Daoy (cell line): ENCODE data around the gene FBXL16. TPM values are rescaled to one million over a fixed set of nuclear protein-coding genes. Genes with fewer than 3 reads are reported as not detected.

Experiments used
- DNase-seq: peaks from one replicate; pipeline ENCODE4 v3.0.0-alpha.2; 2015; ENCODE audit warnings: low read depth
- total RNA-seq: library from RNA; depleted of rRNA; stranded (reverse); fragments of >200 nt; shearing (Covaris generic); gene quantifications from 2 replicates; pipeline ENCODE4 v1.2.3, GENCODE V29; 2014

Gene FBXL16
- total RNA-seq, 1 experiment from 2014 or later: 0.51 TPM

- no peak for DNase-seq
Observed at GRCh38 chr16:734981-735881, 29.6 kb upstream of the FBXL16 start.

DNA sequence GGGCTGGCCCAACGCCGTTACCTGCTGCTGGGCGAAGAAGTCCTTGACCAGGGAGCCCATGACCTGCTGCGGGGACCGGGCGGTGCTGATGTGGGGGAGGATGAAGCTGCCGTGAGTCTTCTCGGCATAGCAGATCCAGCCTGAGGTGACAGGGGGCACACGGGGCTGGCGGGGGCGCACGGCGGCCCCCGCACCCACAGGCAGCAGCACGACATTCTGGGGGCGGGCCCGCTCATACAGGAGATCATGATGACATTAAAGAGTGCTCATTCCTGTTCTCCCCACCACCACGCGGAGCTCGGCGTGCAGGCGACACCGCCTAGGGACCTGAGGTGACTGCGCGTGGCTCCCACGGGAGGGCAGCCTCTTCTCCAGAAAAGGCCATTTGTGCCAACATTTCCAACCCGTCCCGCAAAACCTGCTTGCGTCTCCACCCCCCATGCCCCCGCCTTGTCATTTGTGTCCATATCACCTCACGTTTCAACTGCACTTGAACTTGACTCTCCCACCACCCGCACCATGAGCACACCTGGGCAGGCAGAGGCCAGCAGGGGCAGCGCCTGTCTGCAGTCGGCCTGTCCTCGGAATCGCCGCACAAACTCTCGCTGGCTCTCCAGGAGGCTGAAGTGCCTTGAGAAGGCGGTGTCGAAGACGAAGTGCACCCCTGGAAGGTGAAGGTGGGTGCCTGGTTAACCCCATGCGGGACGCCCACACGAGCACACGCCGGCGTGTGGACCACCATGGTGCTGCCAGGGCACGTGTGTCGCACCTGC, 28.8 kb upstream of the FBXL16 start:
- no peak for DNase-seq

- no peak for DNase-seq
Observed at GRCh38 chr16:733382-734207, 28.0 kb upstream of the FBXL16 start.

DNA sequence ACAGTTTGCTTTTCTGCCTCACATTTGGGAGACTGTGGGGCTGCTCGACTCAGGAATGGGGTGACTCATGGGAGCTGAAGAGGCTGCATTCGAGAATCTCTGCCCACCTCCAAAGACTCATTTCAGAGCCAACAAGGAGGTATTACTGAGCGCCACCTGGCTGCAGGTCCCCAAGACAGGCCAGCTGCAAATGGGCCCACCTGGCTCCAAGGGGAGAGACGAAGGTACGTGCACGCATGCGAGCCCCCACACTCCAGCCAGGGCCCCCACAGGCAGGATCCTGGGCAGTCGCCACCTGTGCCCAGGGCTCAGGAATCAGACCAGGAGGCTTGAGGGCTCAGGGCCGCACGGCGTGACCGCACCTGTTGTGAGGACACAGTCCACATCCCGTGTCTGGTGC, 27.3 kb upstream of the FBXL16 start:
- no peak for DNase-seq

GRCh38 chr16:732332-732731, 26.7 kb upstream of the FBXL16 start:
- DNase-seq: no peak

DNA sequence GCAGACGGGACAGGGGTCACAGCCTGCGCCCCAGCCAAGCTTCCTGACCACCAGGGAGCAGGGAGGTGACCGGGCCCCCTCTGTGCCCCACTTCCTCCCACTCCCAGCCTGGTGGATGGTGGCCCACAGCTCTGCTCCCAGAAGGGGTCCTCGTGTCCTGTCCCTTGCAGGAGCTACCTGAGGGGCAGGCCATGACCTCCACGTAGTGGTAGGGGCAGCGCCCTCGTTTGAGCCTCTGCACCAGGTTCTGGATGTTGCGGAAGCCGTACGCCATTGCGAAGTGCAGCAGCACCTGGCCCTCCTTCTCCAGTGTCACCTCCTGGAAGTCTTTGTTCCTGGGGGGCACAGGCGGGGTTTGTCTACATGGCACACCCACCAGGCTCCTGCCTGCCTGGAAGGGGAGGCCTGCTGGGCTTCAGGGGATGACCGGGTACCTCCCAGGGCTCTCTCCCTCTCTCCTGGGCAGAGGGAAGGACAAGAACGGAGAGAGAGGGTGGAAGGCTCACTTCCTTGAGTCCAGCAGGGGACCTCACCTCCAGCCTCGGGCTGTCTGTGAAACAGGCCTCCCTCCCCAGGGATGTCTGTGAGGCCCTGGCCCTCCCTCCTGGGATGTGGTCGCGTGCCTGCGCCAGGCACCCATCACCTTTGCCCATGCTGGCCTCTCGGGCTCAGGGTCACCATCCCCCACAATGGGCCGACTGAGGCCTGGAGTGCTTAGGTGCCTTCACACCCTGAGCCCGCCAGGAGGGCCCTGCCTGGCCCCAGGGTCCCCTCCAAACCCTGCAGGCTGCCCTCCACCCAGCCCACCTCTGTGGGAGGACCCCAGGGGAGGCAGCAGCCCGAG, 25.3 kb upstream of the FBXL16 start:
- DNase-seq: no peak

DNA sequence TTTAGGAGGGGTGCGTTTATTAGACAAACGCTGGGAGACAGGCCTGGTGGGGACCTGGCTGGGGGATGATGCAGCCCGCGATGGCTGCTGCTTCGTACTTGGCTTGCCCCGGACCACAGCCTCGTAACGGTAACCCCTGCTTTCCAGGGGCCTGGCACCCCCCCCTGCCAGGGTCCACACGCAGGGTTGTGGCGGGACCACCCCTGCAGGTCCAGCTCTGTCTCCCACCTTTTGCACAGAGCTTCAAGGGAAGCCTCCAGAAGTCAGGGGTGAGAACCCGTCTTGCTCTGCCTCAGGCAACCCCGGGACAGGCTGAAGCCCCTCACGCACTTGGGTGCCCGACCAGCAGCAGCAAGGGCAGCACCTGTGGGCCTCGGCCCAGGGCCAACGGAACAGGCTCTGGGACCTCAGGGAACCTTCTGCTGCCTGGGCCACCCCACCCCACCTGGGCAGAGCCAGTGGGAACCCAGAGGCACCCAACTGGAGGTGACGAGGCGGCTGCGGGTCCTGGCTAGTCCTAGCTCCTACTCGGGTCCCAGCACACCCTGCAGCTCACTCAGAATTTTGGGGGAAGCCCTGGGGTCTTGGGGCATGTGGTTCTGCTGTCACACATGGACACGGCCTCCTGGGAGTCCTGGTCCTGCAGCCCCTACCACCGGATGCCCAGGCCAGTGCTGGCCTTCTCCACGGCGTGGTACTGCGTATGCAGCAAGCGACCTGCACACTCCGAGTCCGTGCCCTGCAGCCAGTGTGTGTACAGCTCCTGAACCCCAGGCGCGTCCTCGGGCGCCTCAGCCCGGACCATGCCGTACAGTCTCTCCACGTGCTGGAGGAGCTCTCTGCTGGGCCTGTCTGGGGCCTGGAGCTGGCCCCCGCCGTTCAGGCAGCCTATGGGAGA, 24.4 kb upstream of the FBXL16 start:
- DNase-seq: no peak

- no peak for DNase-seq
Observed at GRCh38 chr16:728890-729744, 23.5 kb upstream of the FBXL16 start.

- DNase-seq: peak; percentile 85
Observed at GRCh38 chr16:728131-728889, 22.7 kb upstream of the FBXL16 start.

DNA sequence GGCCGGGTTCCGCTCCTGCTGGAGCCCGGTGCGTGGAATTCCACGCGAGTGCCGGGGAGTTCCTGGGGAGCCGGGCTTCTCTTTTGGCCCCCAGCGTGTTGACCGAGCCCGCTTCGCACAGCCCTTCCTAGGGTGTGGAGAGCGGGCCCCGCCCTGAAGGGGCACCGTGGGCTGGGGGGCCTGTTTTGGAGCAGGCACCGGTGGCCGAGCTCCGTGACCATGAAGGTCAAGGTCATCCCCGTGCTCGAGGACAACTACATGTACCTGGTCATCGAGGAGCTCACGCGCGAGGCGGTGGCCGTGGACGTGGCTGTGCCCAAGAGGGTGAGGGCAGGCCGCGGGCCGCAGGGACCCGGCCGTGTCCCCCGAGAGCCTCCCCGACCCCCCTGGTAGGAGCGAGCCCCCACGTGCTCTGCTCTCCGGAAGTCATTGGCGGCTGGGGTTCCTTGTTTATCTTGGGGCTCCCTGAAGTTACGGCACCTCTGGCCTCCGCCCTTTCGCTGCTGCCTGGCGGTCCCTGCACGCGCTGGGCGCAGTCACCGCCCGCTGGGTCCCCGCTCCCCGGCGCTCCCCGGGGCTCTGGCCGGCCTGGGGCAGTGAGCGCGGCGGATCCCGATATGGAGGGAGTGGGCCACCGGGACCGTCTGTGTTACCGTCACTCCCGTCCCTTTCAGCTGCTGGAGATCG, 21.8 kb upstream of the FBXL16 start:
- no peak for DNase-seq

GRCh38 chr16:726438-727290, 21.1 kb upstream of the FBXL16 start, which contains the start of the genes CCDC78 and HAGHL:
TSS of gene CCDC78 (minus strand) at chr16:726443. CDS start at chr16:726367, 76 bp downstream.
TSS of gene HAGHL (plus strand) at chr16:727106. CDS start at chr16:727510, 404 bp downstream.
- DNase-seq: peak; percentile 67

DNA sequence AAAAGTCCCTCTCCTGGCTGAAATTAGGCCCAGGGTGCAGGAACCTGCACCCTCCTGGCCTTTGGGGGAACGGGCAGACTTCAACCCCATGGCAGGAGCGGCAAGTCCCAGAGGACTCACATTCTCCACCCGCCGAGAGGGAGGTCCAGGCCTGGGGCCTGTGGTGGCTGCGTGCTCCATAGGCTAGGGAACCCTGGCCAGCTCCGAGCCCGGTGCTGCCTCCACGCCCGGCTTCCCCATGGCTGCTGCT, 20.5 kb upstream of the FBXL16 start:
- no peak for DNase-seq

DNA sequence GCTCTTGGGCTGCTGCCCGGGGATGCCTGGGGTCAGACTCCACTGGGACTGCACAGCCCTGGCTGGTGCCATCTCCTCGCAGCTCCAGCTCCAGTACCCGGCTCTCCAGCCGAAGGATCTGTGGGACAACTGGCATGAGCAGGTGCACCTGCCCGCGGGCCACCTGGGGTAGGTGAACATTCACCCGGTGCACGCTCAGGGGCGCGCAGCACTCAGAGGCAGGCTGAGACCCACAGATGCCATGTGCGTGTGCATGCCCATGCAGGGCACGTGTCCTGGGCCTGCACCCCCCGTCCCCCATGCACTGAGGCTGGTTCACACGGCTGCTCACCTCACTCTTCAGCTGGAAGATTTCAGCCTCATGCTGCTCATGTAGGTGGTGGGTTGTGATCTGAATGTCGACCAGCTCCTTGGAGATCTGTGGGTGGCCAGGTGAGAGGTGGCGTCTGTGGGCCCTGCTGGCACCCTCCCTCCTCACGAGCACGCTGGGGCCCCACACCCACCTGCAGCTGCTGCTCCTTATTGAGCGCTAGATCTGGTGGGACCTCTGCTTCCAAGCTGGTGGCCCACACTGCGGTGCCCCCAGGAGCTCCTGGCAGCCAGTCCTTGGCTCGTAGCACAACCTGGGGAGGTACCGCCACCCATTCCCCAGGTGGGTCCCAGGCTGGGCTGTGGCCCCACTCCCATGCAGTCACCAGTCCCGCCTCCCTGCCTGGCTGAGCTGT, 20.0 kb upstream of the FBXL16 start:
- peak; percentile 15 for DNase-seq

DNA sequence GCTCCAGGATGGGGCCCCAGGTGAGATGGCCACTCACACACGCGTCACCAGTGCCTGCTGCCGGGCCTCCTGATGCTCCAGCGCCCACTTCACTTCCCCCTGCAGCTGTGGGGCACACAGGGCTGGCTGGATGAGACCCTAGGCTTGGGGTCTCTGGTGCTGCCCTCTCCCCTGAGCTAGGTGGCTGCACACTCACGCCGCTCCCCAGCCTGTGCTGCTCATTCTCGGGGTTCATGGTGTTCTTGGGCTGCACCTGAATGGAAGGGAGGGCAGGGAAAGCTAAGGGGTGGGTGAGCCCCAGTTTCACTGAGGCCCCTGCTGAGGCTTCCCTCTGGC, 19.4 kb upstream of the FBXL16 start:
- no peak for DNase-seq

DNA sequence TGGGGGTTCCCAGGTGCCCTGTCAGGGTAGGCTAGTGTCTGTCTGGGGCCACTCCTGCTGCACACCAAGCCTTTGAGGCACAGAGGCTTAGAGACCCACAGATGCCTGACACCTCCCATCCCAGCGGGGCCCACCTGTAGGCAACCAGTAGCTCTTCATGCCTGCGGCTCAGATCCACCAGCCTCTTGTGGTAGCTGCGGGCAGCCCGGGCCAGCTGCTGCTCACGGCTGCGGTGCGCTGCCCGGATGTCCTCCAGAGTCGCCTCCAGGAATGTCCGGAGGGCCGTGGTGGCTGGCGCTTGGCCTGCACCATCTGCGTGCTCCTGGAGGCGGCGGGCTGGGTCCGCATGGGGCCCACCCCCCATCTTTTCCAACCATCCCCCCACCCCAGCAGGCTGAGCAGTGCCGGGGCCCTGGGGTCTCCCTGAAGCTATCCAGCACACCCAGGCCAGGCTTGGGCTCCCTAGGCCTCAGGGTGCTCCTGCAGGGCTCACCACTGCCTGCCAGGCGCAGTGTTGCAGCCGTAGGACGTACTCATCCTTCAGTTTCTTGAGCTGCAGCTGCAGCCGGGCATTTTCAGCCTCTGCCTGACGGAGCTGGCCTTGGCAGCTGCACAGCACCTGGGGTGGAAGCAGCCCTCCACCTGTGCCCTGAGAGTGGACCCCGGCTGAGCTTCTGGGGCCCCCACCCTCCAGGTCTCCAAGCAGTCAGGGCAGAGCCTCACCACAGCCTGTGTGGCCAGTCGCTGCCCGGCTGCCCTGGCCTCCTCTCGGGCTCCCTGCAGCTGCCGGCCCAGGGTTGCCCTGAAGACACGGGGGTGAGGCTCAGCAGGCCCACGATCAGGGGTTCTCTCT, 18.8 kb upstream of the FBXL16 start:
- no peak for DNase-seq
